Cardiac muscle cell (in vitro differentiated cells and primary cell): ENCODE results near the gene SRSF2. TPM values are rescaled to one million over a fixed set of nuclear protein-coding genes. Genes with fewer than 3 reads are reported as not detected.

Experiments
- DNase-seq, 2 donors: peaks; one replicate each; pipeline versions ENCODE4 v3.0.0 to v3.0.0-alpha.2; 2010 to 2017; ENCODE audit warnings: low read depth in 1 of 2, low spot score in 1 of 2
- H3K27ac ChIP-seq: fragments of 200-600 bp; sonication (generic); 2 replicates; pipeline ENCODE4 v1.5.1; 2016
- H3K27me3 ChIP-seq: fragments of 200-600 bp; sonication (generic); 2 replicates; pipeline ENCODE4 v1.6.0; 2016; ENCODE audit warnings: control low read depth
- H3K36me3 ChIP-seq: fragments of 200-600 bp; sonication (generic); 2 replicates; pipeline ENCODE4 v1.5.1; 2016; ENCODE audit warnings: control low read depth
- H3K4me1 ChIP-seq: fragments of 200-600 bp; sonication (generic); 2 replicates; pipeline ENCODE4 v1.8.1; 2017; ENCODE audit warnings: low read depth, mild to moderate bottlenecking, mixed run types
- H3K4me3 ChIP-seq: fragments of 200-600 bp; sonication (generic); 2 replicates; pipeline ENCODE4 v1.5.1; 2016; ENCODE audit warnings: mild to moderate bottlenecking
- H3K9me3 ChIP-seq: fragments of 200-600 bp; sonication (generic); 2 replicates; pipeline ENCODE4 v1.5.1; 2017; ENCODE audit warnings: low read depth, mild to moderate bottlenecking, control low read depth
- CTCF ChIP-seq: IDR thresholded peaks from 2 replicates; pipeline ENCODE4 v1.5.1; 2012; ENCODE audit warnings: low read depth, mild to moderate bottlenecking, low read length
- polyA plus RNA-seq: library from polyadenylated mRNA; unstranded; fragments of >200 nt; fragmentation: Nextera tagmentation; extraction: Ambion mirVana; gene quantifications from 2 replicates; pipeline ENCODE4 v1.2.1, GENCODE V29; 2016
- total RNA-seq: library from RNA; depleted of rRNA; stranded (reverse); fragments of >200 nt; gene quantifications from 2 replicates; pipeline ENCODE4 v1.2.3, GENCODE V29; 2016

SRSF2 gene
- total and polyA plus RNA-seq, 2 experiments from 2014 or later = 265 to 398 TPM

DNA sequence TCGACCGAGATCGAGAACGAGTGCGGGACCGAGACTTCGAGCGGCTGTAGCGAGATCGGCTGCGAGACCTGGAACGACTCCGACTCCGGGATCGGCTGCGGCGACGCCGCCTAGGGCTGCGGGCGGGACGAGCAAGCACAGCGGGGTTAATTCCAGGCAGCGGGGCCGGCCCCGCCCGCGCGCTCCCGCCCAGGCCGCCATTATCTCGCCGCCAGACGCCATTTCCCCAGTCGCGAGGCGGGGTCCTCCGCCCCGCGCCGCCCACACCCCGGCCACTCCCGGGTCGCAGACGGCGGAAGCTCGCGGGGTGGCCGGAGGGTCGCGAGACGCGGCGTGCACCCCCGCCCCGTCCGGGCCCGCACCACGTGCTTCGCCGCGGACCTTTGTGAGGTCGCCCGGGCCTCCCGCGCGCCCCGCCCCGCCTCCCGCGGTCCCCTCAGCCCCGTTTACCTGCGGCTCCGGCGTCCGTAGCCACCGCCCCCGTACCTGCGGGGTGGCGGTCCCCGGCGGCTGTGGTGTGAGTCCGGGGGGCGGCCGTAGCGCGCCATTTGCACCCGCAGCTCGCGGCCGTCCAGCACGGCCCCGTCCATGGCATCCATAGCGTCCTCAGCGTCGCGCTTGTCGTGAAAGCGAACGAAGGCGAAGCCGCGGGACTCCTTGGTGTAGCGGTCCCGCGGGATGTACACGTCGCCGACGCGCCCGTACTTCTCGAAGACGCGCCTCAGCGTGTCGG lies 616 bp downstream of the SRSF2 start:
- DNase-seq = peak; percentile 80 to 85
- H3K9me3 ChIP-seq = no peaks in the 10 kb centered on the region
- no peaks in the 10 kb centered on the region for H3K27me3 ChIP-seq
- H3K4me1 ChIP-seq = peaks cover 26% of the 10 kb centered on the region
- H3K4me3 ChIP-seq = peak overlapping the region; percentile 90
- peaks cover 36% of the 10 kb centered on the region for H3K36me3 ChIP-seq
- peak overlapping the region; percentile 95 for H3K27ac ChIP-seq
- peak; percentile 30 for TF ChIP-seq CTCF

GRCh38 chr17:76735586-76736348 lies 1.4 kb downstream of the SRSF2 start:
- H3K27ac ChIP-seq = peak overlapping the region; percentile 95

GRCh38 chr17:76735006-76735405 lies 2.1 kb downstream of the SRSF2 start:
- peak overlapping the region; percentile 90 for H3K4me3 ChIP-seq
- peaks cover 15% of the 10 kb centered on the region for H3K4me1 ChIP-seq
- H3K36me3 ChIP-seq = peaks cover 36% of the 10 kb centered on the region
- no peaks in the 10 kb centered on the region for H3K9me3 ChIP-seq
- no peaks in the 10 kb centered on the region for H3K27me3 ChIP-seq
- peak overlapping the region; percentile 95 for H3K27ac ChIP-seq
- DNase-seq = peak in 1 of 2 donors; percentile 47
- TF ChIP-seq CTCF = no peak

More at GRCh38 chr17:76735586-76736348, 1.4 kb downstream of the SRSF2 start:
- Histone ChIP-seq H3K9me3 (no peaks in the 10 kb centered on the region), H3K27me3 (no peaks in the 10 kb centered on the region), H3K4me3 (peak overlapping the region; percentile 90), H3K4me1 (peaks cover 22% of the 10 kb centered on the region), H3K36me3 (peaks cover 36% of the 10 kb centered on the region)
- no peak for TF ChIP-seq CTCF
- DNase-seq = no peak

DNA sequence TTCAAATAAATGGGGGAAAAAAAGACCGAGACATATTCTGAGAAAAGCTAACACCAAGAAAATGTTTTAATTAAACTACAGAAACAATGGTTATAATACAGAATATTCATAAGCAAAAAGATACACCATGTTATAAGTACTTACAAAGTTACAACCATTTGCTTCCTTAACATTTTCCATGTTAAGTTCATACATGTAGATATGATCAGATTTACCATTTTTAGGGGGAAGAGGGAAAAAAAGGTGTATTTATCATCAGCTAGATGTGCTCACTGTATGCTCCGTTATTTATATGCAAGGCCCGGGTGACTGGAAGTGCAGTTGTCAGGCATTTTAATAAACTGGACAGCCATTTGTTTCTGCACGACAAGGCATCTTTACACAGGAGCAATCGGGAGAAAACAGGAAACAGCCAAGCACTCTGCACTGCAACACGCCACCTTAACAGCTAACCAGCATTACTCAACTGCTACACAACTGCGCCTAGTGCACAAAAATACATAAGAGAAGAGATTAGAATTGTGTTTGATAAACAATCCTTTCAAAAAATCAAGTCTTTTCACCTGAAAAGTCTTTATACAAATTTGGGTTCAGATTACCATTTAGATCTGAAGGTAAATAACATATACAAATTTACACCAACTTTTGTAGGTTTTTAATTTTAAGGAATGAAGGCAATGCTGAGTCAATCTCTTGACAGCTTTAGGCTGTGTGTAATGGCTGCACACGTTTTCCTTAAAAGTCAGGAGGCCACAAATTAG lies 2.9 kb downstream of the SRSF2 start:
- peak in 1 of 2 donors; percentile 60 for DNase-seq
- peak overlapping the region; percentile 90 for H3K4me3 ChIP-seq
- peak overlapping the region; percentile 15 for H3K27ac ChIP-seq
- no peak for TF ChIP-seq CTCF
- peaks cover 10% of the 10 kb centered on the region for H3K4me1 ChIP-seq
- no peaks in the 10 kb centered on the region for H3K9me3 ChIP-seq
- no peaks in the 10 kb centered on the region for H3K27me3 ChIP-seq
- H3K36me3 ChIP-seq = peaks cover 36% of the 10 kb centered on the region

GRCh38 chr17:76733618-76733957 lies 3.5 kb downstream of the SRSF2 start:
- Histone ChIP-seq H3K27me3 (no peaks in the 10 kb centered on the region), H3K4me1 (peaks cover 10% of the 10 kb centered on the region), H3K27ac (peak overlapping the region; percentile 15), H3K9me3 (no peaks in the 10 kb centered on the region), H3K4me3 (peak overlapping the region; percentile 90), H3K36me3 (peaks cover 36% of the 10 kb centered on the region)
- TF ChIP-seq CTCF = no peak
- no peak for DNase-seq
